Gastroesophageal sphincter (tissue), 3 donors: ENCODE measurements around the gene CEP120.

Source experiments
- EP300 ChIP-seq: sonication (generic); formaldehyde crosslinking; IDR thresholded peaks from one replicate; pipeline ENCODE4 v1.6.1; 2017; ENCODE audit warnings: antibody characterized with exemption, mild to moderate bottlenecking
- POLR2A ChIP-seq, 2 donors: fragments of 450-650 bp; IDR thresholded peaks; one replicate each; pipeline ENCODE4 v1.6.1; 2017; ENCODE audit warnings: antibody characterized with exemption in 2 of 2, mild to moderate bottlenecking in 2 of 2, moderate library complexity in 1 of 2
- POLR2AphosphoS5 ChIP-seq: sonication (generic); formaldehyde crosslinking; IDR thresholded peaks from one replicate; pipeline ENCODE4 v1.6.1; 2017; ENCODE audit warnings: antibody characterized with exemption
- TF ChIP-seq, protein P1 (sequence below), 4 experiments: fragments of 200-600 bp in 2 of 4; fragments of 450-650 bp in 2 of 4; sonication (generic) in 1 of 4; IDR thresholded peaks; one replicate each; pipeline ENCODE4 v1.5.1; 2017 to 2019; ENCODE audit warnings: antibody characterized with exemption in 4 of 4, mild to moderate bottlenecking in 2 of 4, moderate library complexity in 2 of 4

DNA sequence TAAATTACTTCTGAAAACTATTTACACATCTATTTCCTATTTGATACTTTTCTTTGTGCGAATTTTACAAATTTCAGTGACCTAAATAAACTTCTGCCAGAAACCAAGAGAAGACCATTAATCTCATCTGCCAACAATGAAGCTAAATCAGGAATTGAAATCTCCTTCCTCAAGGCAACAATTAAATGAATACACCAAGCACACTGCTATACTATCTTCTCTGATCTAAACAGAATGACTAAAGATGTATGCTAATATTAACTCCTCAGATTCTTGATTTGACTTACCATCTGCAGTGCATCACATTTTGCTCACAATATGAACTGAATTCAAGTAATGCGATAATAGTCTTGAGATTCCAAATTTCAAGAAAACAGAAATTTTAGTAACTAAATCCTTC lies 82.3 kb downstream of the CEP120 start:
- TF ChIP-seq POLR2A (IDR thresholded peaks at IDR 0.05) = no peak
- TF ChIP-seq, protein P1, sequence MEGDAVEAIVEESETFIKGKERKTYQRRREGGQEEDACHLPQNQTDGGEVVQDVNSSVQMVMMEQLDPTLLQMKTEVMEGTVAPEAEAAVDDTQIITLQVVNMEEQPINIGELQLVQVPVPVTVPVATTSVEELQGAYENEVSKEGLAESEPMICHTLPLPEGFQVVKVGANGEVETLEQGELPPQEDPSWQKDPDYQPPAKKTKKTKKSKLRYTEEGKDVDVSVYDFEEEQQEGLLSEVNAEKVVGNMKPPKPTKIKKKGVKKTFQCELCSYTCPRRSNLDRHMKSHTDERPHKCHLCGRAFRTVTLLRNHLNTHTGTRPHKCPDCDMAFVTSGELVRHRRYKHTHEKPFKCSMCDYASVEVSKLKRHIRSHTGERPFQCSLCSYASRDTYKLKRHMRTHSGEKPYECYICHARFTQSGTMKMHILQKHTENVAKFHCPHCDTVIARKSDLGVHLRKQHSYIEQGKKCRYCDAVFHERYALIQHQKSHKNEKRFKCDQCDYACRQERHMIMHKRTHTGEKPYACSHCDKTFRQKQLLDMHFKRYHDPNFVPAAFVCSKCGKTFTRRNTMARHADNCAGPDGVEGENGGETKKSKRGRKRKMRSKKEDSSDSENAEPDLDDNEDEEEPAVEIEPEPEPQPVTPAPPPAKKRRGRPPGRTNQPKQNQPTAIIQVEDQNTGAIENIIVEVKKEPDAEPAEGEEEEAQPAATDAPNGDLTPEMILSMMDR (IDR thresholded peaks at IDR 0.05) = no peak
- no peak for TF ChIP-seq POLR2AphosphoS5
- TF ChIP-seq EP300 = no peak
